Measurements from ENCODE around the gene VWC2. TPM values are rescaled to one million over a fixed set of nuclear protein-coding genes. Genes with fewer than 3 reads are reported as not detected.

Gene VWC2
- polyA plus RNA-seq, 4 donors: 0.12 to 1.4 (median 1.1) TPM

DNA sequence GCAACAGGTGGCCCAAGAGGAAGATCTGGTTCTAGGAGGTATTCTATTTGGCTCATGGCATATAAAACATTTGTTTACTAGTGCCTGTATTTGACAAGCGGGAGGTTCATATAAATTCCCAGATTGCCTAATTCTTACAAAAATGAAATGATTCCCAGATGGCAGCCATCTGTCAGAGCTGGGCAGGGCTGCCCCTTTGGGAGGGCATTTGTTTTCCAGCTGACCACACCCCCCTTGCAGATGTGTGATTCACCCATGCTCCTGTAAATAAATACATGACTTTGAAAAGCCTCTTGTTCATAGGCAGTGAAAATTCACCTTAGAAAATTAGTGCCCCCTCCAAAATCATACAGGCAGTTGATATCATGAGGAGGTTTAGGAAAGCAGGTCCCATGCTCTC is 8.6 kb downstream of the VWC2 start:
- no peak for DNase-seq (ENCODE audit: low read depth in 4 of 4, low spot score in 3 of 4)

DNA sequence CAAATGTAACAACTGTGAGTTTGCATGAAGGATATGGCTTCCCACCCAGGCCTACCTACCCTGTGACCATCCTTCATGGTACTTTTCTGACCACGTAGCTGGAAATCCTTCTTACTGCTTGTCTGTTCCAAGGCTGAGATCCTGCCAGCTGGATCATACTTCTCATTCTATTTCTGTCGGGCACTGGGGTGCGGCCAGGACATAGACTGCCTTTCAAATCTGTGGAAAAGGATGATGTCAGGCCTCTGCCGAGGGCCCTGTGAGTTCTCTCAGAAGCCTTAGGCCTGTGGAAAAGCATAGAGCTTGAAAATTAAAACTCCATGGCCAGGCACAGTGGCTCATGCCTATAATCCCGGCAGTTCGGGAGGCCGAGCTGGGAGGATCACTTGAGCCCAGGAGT is 10.0 kb downstream of the VWC2 start:
- no peak for DNase-seq (ENCODE audit: low read depth in 4 of 4, low spot score in 3 of 4)

DNA sequence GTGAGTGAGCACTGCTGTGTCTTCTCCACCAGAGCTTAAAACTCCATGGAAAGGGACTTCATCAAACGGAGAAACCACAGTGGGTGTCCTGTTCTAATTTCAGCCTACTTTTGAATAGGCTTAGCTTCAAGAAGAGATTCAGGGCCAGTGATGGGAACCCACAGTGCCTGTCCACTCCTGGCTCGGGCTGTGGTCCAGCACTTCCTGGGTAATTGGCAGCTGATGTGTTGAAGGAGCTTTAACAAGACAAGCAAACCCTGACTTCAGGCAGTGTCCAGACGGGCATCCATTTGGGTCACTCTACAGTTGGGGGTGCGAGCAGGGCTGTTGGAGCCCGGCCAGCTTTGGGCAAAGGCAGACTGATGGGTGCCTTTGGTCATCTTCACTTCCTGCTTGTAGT is 14.5 kb downstream of the VWC2 start:
- no peak for DNase-seq (ENCODE audit: low read depth in 4 of 4, low spot score in 3 of 4)

DNA sequence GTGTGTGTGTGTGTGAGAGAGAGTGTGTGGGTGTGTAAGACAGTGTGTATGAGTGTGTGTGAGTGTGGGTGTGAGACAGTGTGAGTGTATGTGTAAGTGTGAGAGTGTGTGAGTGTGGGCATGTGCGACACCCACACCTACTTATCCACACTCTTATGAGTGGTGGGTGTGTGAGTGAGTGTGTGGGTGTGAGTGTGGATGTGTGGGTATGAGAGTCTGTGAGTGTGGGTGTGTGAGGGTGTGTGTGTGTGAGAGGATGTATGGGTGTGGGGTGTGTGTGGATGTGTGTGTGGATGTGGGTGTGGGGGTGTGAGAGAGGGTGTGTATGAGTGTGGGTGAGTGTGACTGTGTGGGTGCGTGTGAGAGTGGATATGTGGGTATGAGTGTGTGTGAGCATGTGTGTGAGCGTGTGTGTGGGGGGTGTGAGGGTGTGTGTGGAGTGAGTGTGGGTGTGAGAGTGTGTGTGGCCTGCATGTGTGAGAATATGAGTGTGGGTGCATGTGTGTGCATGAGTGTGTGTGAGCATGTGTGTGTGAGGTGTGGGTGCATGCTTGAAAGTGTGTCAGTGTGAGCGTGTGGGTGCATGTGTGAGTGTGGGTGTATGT is 15.1 kb downstream of the VWC2 start:
- no peak for DNase-seq (ENCODE audit: low read depth in 4 of 4, low spot score in 3 of 4)

DNA sequence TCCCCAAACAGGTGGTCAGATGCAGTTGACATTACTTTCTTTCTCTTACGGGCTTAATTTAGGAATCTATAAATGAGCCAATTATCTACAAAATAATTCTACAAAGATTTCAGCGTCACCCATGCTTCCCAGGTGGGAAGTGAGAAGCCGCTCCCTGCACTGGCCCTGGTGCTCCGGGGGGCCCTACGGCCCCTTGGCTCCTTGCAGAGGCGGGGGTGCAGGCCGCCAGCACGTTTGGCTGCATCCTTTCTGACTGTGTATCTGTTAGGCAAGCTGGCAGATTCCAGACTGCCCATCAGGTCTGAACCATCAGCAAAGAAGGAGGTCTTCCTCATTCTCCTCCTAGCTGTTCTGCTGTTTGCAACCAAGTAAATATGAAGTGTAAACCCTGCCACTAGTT is 16.3 kb downstream of the VWC2 start:
- no peak for DNase-seq (ENCODE audit: low read depth in 4 of 4, low spot score in 3 of 4)

DNA sequence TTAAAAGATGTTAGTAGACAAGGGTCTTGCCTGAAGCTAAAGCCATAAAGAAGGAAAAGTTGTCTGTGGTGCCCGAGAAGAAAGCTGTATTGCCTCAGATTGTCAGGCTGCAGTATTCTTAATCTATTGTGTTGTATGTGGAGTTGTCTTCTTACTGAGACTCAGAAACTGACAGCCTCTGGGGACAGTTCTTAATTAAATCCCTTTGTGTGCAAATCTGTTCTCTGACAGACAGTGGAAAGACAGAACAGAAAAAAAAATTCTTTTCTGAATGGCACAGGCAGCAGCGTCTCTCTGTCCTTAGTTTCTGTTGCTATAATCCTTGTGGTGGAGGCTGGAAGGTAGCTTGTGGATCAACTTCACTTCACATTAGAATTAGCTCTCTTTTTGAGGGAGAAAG is 16.8 kb downstream of the VWC2 start:
- DNase-seq (ENCODE audit: low read depth in 4 of 4, low spot score in 3 of 4): no peak

DNA sequence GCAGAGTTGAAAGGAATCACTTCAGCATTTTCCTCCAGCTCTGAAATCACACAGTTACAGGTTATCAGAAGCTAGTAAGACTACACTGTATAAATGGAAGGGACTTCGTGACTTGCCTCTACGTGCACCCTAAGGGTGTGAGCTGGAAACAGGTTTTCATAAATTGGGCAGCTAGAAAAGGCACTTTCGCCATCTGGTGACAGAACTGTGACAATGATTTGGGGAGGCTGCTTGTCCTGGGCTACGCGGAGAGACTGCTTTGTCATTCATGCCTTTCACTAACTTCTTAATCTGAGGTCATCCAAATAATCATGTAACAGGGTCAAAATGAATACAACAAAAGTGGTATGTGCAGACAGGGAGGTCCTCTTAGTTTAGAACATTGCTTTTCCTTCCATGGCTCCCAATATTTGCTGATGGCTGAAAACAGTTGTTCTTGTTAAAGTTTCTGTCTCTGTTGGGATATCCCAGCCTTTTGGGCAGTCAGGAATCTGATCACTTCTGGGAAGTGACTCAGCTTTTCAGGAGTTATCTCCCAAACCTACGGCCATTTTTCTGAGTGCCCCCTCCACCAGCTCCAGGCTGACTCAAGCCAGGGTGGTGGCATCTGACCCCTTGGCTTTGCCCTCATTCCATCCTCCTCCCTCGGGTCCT is 17.8 kb downstream of the VWC2 start:
- DNase-seq (ENCODE audit: low read depth in 4 of 4, low spot score in 3 of 4): no peak

DNA sequence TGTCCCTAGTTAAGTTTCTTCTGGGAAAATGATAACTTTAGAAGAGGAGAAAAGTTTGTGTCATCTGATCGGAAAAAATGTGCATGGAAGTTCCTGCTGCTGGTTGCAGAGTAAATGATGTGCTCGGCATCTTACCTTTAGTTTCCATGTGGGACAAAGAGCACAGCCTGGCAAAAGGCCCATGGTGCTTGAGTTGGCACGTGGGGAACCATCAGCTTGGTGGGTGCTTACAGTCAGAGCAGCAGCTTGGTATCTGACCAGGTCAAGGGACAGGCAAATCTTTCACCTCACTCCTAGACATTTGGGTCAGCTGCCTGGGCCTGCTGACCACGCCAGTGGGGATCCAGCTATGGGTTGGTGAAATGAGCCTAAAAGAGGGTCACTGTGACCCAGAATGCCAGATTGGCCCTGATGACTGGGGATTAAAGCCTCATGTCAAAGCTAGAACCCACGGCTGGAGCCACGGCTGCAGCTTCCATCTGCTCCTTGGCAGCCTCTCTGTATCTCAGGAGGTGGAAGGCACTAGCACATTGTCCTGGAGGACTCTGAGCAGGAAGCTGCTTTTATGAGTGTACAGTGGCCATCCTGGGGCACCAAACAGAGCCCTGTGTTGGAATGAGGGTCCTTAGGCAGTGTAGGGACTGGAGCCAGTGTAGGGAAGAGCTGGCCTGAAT is 24.7 kb downstream of the VWC2 start:
- DNase-seq (ENCODE audit: low read depth in 4 of 4, low spot score in 3 of 4): no peak

DNA sequence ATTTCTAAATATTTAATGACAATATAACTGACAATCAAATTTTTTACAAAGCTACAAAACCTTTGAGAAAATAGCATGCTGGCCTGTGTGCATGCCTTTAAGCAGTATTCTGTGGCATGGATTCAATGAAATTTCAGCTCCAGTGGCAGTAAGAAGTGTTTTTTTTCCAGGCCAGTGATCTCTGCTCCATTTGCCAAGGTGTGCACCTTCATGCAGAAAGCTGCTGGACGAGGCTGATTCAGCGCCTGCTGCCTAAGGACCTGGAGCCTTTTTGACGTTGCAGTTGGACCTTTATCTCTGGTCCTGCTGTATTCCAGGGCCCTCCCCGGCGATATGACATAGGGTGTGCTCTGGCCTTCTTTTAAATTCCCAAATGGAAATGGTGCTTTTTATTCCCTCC is 26.6 kb downstream of the VWC2 start:
- DNase-seq (ENCODE audit: low read depth in 4 of 4, low spot score in 3 of 4): no peak

DNA sequence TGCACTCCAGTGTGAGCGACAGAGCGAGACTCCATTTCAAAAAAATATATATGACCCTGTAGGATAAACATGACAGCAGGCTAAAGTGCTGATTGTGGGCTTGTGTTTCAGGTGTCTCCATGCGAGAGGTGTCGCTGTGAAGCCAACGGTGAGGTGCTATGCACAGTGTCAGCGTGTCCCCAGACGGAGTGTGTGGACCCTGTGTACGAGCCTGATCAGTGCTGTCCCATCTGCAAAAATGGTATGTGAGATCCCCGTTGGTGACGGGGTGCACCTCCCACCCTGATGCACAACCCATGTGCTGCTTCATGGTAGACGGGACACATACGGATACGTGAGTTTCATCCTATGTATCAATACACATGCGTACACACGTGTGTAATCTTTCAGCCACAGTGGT is 29.2 kb downstream of the VWC2 start:
- DNase-seq (ENCODE audit: low read depth in 4 of 4, low spot score in 3 of 4): no peak

DNA sequence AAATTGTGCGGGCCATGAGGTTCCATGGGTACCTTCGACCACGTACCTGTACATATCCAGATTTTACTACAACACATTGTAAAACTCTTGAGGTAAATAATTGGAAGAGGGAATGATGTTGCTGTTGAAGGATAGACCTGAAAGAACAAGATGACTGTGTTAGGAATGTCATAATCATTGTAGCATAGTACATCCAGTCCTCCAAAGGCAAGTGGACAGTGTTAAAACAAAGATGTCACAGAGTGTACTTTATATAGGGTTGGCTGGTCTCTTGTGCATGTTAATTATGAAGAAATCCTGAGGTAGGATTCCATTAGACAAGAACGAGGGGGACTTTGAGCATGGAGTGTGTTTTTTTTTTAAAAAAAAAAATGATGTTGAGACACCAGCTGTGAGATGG is 30.4 kb downstream of the VWC2 start:
- DNase-seq (ENCODE audit: low read depth in 4 of 4, low spot score in 3 of 4): no peak

DNA sequence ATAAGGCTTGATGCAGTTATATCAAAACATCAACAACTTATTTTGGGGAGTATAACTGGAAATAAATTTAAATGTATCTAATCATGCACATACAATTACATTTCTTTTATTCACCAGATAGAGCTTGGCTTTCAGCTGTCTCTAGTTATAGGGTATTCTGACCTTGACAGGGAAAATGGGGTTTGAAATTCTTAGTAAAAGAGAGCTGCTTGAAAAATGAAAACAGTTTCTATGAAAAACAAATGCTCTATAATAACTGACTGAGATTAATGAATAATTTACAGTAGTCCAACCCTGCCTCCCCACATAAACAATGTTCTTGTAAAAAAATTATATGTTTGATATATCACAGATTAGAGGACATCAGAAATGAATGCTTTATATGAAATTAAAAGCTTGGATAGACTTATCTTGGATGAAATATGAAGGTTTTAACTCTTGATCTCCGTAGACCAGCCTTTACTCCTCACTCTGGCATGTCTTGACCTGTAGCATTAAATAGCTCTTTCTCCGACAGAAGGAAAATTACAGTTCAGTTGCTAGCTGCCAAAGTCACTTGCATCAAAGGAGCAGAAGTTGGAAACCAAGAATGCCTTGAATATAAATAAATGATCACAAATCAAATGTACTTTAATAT is 32.1 kb downstream of the VWC2 start:
- DNase-seq (ENCODE audit: low read depth in 4 of 4, low spot score in 3 of 4): peak; percentile 42 to 58 (median 52)

DNA sequence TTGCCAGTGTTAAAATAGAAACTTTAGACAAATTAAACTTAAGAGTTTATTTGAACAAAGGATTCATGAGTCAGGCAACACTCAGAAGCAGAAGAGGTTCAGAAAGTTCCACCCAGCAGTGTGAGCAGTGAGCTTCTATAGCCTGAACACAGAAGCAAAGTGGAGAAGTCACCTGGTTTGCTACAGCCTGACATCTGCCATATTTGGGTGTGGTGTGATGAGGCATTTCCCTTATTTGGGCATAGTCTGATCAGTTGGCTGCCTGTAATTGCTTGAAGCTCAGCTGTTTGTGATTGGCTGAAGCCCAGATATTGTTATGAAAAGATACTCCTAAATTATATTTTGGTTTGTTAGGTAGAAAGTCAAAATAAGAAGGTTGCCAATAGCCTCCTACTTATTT is 39.1 kb downstream of the VWC2 start:
- DNase-seq (ENCODE audit: low read depth in 4 of 4, low spot score in 3 of 4): no peak

DNA sequence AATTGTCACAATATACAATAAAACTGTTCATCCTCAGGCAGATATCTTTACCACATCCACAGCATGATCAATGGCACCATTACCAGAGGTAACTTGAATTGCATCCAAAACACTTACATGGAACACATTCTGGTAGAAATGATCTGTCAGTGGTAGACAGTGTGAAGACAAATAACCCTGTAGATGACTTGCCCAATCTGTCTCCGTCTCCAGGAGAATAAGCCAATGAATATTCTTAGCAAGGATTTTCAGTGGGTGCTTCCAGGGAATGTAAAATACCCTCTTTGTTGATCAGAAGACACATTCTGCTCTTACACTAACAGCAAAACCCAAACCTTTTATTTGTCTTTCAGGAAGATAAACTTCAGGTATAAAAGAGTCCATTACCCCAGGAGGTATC is 43.8 kb downstream of the VWC2 start:
- no peak for DNase-seq (ENCODE audit: low read depth in 4 of 4, low spot score in 3 of 4)

DNA sequence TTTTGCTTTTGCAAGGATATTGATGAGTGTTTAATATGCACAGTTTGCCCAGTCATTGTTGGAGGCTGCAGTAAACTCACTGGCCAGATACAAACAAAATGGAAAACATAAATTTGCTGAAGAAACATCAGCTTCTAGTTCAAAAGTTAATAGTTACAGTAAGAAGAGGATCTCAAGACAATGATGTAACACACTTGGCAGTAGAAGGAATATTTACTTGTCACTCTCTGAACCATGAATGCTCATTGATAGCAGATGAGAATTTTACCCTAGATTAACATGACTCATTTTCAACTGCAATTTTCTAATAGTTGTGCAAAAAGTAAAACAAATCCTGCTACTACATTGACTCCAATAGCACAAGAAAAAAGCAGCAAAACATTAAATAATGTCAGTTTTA is 47.7 kb downstream of the VWC2 start:
- no peak for DNase-seq (ENCODE audit: low read depth in 4 of 4, low spot score in 3 of 4)

DNA sequence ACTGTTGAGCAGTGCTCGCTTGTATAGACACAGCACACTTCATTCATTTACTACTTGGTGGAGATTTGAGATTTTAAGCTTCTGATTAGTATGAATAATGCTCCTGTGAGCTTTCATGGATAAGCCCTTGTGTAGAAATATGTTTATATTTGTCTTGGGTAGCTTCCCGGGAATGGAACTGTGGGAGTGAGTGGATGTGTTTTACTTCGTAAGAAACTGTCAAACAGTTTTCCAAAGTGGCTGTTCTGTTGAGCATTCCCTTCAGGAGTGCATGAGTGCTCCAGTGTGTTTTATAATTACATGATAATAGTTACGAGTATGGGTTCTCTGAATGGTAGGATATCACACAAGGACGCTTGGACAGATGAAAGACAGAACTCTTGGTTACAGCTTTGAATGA is 49.4 kb downstream of the VWC2 start:
- DNase-seq (ENCODE audit: low read depth in 4 of 4, low spot score in 3 of 4): peak in 3 of 4 donors; percentile 33 to 40 (median 39)

DNA sequence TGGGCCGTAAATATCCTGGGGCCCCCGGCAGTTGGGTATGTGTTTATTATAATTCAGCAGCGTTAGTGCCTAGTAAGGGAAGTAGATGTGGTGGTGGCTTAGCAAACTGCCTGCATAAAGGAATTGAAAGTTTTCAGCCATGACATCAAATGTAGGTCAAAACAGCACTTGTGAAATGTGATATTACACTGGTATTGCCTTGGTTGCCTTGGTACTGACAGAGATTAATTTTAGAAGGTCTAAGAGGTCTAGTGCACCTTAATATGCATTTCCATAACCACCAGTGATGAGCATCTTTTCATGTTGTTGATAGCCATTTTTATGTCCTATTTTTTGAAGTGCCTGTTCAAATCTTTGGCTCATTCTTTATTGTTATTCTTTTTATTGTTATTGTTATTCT is 50.1 kb downstream of the VWC2 start:
- DNase-seq (ENCODE audit: low read depth in 4 of 4, low spot score in 3 of 4): no peak

DNA sequence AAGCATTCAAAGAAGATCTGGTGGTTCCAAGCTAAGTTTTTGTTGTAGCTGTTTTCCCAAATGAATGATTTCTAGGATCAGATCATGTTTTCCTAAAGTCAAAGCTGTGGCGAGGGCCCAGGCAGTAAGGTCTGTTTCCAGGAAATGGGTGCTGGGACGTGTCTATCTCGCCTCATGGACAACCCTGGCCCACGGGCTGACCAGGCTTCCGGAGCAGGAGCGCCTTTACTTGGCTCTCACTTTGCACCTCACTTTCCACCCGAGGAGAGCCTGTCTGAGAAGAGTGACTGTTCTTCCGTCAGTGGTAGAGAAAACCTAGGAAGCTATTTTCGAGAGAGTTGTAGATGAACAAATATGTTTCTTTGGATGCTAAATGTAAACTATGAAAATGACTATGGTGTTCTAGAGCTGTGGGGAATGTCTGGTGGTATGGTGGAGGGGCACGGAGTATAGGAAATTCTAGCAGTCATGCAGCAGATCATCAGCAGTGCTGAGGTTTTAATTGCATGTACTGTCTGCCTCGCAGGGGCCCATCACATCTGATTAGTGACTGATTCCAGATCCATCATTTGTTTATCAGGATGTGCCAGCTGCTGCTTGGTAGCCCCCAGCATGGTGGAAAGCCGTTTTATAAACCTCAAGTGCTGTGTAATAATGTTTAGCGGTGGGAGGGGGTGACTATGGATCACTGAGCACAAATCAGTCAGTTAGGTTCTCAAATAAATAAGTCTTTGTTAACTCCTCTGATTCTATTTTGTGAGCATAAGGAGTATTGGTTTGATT is 66.6 kb downstream of the VWC2 start:
- DNase-seq (ENCODE audit: low read depth in 4 of 4, low spot score in 3 of 4): no peak

DNA sequence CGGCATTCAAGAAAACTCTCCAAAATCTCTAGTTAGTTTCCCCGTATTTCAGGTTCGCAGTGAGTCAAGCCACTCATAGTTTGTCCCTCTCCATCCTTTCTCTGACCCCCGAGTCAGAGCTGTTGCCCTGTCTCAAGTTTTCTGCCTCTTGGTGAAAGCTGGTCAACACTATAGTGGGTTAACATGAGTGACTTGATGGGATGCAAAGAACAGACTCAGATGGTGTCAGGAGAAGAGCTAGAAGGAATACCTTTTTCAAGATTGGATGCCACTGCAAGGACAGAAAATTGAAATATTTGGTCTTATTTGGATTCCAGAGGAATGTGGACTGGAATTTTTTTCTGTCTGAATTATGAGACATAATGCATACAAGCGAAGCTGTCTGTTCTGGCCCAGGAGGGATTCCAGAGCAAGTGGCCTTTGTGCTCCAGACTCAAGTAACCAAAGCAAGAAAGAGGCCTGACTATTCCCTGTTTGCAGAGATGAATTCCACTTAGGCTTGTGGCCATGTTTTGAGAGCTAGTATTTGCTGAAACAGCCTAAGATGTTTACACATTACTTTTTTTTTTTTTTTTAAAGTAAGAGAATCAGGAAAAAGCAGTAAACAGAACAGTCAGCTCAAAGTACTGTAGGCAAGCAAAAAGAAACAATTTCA is 67.4 kb downstream of the VWC2 start:
- no peak for DNase-seq (ENCODE audit: low read depth in 4 of 4, low spot score in 3 of 4)

DNA sequence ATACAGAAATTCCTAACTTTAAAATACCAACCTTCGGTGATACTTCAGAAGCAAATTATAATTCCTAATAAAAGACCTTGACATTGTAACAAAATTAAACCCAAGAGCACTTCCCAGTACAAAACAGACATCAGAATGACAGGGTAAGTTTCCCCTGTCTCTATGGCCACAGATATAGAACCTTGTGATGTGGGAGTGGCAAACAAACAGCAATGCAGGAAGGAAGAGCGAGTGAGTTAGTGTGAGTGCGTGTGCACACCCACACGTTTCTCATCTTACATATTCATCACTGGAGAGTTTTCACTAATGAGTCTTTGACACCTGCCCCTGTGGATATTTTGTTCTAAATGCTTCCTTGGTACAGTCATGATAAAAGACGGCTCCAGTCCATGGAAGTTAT is 72.2 kb downstream of the VWC2 start:
- no peak for DNase-seq (ENCODE audit: low read depth in 4 of 4, low spot score in 3 of 4)

Data from left renal pelvis (tissue), 4 donors.